CD4-positive, alpha-beta T cell treated with Interleukin-4 for 4 hours (primary cell): ENCODE results near the gene TMEM270.

ENCODE experiments used
- DNase-seq: peaks from one replicate; pipeline ENCODE4 v3.0.0-alpha.2; 2020

The TMEM270 gene

DNA sequence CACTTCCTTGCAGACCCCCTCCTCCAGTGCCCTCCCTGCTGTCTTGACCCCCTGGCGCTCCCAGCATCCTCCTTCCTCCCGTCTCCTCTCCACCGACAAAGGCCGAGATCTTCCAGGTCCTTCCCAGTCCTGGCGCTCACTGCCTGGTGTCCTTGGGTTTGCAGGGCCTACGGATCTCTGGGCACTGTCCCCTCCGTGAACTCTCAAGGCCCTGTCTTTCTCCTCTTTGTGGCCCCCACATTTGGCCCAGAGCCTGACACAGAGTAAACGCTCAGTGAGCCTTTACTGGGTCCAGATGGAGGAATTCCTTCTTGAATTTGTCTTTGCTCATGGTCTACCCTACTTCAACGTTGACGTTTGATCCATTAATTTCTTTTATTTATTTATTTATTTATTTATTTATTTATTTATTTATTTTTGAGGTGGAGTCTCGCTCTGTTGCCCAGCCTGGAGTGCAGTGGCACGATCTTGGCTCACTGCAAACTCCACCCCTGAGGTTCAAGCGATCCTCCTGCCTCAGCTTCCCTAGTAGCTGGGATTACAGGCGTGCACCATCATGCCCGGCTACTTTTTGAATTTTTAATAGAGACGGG is 29.7 kb downstream of the TMEM270 start:
- no peak for DNase-seq

GRCh38 chr7:73891178-73891885 is 30.4 kb downstream of the TMEM270 start:
- no peak for DNase-seq

DNA sequence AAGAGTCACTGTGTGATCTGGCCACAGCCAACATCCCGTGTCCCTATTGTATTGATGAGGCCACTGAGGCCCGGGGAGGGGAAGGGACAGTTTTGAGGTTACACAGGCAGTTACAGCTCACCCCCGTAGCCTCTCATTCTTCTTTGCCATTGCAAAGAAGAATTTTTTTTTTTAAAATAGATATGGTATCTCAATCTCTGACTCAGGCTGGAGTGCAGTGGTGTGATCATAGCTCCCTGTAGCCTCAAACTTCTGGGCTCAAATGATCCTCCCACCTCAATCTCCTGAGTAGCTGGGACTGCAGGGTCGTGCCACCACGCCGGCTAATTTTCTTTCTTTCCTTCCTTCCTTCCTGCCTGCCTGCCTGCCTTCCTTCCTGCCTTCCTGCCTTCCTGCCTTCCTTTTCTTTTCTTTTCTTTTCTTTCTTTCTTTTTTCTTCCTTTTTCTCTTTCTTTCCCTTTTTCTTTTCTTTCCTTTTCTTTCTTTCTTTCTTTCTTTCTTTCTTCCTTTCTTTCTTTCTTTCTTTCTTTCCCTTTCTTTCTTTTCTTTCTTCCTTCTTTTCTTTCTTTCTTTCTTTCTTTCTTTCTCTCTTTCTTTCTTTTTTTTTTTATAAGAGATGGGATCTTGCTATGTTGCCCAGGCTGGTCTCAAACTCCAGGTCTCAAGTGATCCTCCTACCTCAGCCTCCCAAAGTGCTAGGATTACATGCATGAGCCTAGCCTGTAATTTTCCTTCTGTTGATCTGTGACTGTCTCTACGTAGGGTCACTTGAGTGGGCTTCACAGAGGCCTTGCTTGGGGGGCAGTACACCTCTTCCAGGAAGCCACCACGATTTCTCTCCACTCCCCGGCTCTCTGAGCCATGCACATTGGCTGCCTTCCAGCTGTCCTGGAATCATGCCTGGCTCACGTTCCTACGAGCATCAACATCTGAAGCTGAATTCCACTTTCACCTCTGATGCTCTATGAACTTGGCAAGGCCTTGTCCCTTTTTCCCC is 31.3 kb downstream of the TMEM270 start:
- no peak for DNase-seq

GRCh38 chr7:73893342-73894101 is 32.6 kb downstream of the TMEM270 start:
- no peak for DNase-seq

DNA sequence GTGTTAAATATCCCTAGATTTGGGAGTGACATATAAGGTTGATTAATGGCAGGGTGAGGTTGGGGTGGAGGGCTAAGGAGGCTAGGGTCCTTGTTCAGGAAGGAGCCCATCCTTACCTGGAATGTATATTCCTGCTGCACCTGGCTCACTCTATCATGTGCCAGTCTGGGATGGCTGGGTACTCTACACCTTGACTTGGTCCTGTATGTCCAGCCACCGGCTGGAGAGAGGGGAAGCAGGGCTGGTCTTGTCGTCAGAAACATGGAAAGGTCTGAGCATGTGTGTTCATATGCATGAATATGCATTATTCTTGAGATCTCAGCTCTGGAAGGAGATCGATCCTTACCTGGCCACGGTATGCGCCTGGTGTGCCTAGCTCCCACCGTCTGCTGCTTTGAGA is 33.2 kb downstream of the TMEM270 start:
- no peak for DNase-seq

- DNase-seq, result no peak
Observed at GRCh38 chr7:73894733-73895551, 34.0 kb downstream of the TMEM270 start.

DNA sequence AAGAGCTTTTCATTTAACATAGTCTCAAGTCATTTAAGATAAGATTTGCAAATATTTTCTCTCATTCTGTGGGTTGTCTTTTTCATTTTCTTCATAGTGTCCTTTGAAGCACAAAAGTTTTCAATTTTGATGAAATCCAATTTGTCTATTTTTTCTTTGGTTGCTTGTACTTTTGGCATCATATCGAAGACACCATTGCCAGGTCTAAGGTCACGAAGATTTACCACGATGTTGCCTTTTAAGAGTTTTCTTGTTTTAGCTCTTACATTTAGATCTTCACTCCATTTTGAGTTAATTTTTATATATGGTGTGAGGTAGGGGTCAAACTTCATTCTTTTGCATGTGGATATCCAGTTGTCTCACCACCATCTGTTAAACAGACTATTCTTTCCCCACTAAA is 34.7 kb downstream of the TMEM270 start:
- DNase-seq, result no peak

GRCh38 chr7:73896454-73896853 is 35.5 kb downstream of the TMEM270 start:
- DNase-seq, result no peak

DNA sequence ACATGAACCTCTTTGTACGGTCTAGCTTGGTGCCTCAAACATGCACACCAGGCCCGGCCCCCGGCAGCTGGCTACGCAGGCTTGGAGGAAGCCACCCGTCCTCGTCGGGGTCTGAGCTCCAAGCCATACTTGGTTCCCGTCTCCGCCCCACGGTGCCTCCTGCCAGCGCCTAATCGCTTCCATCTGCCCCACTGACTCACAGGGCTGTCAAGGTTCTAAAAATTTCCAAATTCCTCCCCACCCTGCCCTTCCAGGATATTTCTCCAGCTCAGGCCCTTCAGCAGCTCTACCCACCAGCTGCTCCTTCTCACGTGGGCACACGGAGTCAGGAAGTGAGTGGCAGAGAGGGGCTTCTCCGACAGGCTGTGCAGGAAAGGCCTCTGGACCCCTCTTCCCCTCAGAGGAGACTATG is 38.8 kb downstream of the TMEM270 start:
- DNase-seq, result no peak

- no peak for DNase-seq
Observed at GRCh38 chr7:73900286-73900685, 39.3 kb downstream of the TMEM270 start.

GRCh38 chr7:73901231-73901822 is 40.4 kb downstream of the TMEM270 start:
- DNase-seq, result no peak

DNA sequence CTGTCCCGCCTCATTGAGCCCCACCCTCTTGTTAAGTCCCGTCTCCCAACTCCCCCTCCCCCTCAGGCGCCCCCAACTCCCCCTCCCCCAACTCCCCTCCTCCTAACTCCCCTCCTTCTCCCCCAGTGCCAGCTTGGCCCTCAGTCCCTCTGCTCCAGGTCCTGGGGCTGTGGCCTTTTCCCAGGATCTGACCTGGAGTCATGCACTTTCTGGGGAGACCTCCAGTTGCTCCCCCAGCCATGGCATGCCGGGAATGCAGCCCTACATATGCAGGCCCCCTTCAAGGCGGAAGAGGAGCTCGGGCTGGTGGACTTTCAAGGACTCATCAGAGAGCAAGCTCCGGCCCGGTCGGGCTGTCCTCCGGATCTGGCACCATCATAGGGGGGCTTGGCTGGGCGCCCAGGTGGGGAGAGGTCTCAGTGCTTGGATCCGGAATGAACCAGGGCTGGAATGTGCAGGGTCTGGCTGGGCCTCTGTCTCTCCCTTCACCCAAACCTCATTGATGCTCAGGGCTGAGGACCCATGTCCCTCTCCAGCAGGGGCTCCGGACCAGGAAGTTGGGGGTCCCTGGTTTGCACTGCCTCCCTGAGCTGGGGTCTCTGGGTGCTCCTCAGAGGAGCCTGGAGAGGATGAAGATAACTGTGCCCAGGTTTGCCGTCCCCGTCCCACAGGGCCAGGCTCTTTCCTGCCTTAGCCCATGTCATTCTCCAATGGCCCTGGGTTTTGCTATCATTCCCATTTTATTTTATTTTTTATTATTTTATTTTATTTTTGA is 41.1 kb downstream of the TMEM270 start:
- DNase-seq, result no peak

DNA sequence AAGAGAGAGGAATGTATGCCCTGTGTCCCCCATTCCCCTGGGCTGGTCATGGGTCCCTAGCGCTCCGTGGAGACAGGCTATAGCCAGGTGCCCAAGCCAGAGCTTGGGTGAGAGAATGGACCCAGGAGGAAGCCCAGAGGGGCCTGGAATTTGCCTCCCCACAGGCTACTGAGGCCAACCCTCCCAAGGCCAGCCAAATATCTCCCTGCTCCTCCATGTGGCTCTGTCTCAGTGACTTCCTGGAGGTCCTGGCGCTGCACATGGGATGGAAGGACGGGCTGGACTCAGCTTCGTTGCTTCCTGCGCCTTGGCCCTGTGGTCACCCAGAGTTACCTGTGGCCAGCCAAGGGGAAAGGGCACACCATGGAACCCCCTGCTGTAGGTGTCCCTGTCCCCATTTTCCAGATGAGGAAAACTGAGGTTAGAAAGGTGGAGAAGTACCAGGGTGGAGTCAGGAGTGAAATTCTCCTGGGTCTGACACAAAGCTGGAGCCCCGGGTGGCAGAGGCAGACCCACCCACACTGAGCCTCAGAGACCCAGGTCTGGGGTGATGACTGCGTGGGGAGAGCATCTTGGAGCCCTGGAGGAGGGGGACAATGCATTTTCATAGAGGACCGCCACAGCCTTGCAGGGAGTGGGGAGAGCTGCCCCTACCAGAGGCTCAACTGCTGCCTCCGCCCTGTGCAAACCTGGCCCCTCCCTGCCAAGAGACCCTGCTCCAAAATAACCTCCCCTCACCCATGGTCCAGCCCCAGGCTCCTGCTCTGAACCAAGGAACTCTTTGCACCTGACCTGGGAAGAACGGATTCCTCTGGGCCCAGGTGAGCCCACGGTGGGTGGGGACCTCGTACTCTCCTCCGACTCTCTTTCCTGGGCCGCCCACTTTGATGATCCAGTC is 42.6 kb downstream of the TMEM270 start:
- DNase-seq, result no peak

DNA sequence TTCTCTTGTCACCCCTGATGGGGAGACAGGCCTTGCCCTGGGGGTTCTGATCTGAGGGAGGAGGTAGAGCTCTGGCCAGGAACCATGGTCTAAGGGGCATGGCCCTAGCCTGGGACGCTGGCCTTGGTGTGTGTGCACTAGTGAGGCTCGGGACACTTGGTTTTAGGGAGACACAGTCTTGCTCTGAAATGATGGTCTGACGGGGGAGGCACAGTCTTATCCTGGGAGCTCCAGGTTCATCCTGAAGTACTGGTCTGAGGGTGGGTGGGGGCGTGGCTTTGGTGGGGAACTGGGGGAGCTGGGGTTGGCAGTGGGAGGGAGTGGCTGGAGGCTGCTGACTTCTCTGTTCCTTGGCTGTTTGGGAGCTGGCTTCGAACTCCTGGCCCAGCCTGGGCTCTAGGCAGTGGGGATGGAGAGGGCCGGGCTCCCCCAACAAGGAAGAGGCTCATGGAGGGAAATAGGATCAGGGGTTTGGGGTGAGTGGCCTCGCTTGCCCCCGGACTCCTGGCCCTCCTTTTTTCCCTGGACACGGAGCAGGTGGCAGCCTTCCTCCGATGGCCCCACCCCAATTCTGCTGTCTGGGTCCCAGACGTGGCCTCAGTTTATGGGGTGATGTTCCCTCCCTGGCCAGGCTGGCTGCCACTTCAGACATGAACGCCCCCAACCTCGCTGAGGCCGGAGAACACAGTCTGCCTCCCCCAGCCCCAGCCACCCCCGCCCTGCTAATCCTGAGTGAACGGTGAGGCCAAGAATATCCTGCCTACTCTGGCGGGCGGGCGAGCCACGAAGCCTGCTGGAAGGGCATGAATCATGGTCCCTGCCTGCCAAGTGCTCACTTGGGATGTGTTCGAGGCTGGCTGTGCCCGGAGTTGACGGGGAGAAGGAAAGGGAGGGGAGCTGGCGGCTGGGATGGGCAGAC is 43.5 kb downstream of the TMEM270 start:
- DNase-seq, result no peak

DNA sequence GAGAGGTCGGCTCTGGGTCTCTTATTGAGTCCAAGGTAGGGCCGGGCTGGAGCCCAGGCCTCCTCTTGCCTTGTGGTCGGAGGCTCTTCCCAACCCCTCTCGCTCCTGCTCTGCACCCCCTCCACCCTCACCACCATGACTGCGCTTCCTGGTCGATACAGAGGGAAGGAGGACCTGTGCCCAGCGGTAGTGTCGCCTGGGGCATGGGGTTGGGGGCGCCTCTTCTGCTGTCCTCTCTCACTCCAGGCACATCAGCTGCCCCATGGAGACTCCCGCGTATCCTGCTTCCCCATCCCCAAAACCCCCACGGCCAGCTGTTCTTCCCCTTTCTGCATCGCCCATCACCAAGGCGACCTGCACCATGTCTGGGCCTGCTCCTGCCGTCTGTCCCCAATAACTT is 44.4 kb downstream of the TMEM270 start:
- DNase-seq, result no peak

DNA sequence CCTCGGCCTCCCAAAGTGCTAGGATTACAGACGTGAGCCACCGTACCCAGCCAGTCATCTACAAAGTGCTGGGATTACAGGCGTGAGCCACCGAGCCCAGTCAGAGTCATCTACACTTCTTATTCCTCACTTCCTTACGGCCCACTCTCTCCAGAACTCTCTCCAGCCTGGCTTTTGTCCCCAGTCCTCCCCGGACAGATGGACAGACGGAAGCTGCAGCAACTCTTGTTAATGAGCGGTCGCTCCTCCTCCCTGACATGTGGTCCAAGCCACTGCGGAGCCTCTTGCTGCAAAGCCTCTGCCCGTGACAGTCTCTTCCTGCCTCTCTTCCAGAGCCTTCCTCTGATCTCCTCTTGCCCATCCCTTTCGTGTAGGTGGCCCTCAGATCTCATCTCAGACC is 45.9 kb downstream of the TMEM270 start:
- no peak for DNase-seq

GRCh38 chr7:73907554-73908122 is 46.7 kb downstream of the TMEM270 start:
- DNase-seq, result no peak

GRCh38 chr7:73908123-73908611 is 47.2 kb downstream of the TMEM270 start:
- DNase-seq, result no peak
